ENCODE measurements around the gene BMAL1. TPM values are rescaled to one million over a fixed set of nuclear protein-coding genes. Genes with fewer than 3 reads are reported as not detected.
A peak's percentile ranks its signal among the peaks of the same experiment; 100 is the strongest.

BMAL1 gene
- total and polyA plus RNA-seq, 2 of the 4 experiments (the other 2 are of a cell fraction), result 8.8 to 9.9 TPM

DNA sequence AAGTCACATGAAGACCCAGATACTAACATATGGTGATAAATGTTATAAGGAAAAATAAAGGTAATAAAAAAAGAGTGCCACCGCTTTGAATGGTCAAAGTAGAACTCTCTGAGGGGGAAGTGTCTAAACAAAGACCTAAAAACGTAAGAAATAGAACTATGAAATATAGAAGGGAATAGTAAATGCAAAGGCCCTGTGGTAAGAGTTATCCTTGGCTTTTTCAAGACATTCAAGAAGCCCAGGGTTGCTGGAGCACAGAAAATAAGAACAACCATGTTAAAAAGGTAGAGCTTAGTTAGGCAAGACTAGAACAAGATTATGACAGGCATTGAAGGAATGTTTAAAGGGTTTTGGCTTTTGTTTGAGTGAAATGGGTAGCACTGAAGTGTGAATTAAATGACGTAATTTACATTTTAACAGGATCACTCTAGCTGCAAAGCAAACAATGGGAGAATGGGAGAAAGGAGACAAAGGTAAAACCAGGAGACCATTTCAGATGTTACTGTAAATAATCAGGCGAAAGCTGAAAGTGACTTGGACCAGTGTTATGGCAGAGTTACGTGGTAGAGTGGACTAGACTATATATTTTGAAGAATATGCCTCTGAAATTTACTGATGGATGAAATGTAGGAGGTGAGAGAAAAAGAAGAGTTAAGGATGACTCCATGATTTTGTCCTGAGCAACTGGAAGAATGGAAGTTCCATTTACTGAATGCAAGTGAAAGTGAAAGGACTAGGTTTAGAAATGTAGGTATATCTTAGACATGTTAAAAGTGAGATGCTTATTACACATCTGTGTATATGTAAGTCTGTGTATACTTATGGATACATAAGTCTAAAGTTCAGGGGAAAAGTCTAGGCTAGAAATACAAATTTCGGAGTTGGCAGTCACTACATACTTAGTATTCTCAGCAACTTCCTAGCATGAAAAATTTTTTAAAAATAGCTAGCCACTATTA, 156.9 kb downstream of the BMAL1 start:
- Histone ChIP-seq H3K9me3 (ENCODE audit: control insufficient read depth, insufficient read depth, low read length) (no peaks in the 10 kb centered on the region), H2AK9ac (replicated peaks; ENCODE audit: low read depth, low read length, poor library complexity) (no peak overlapping the region), H4K20me1 (ENCODE audit: insufficient read depth, low read length) (peaks cover 4% of the 10 kb centered on the region), H3K27me3 (ENCODE audit: control insufficient read depth, insufficient read depth, low read length) (no peaks in the 10 kb centered on the region), H3K4ac (ENCODE audit: low read depth, low read length) (no peak overlapping the region), H3K27ac (ENCODE audit: insufficient read depth, low read length) (no peak overlapping the region), H2BK120ac (ENCODE audit: low read depth, low read length) (no peak overlapping the region), H2BK15ac (ENCODE audit: low read depth, low read length) (no peak overlapping the region), H3K79me1 (ENCODE audit: low read depth in 1 of 2, low read length in 2 of 2) (peaks cover 22 to 26% of the 10 kb centered on the region in 2 experiments), H3K4me2 (ENCODE audit: low read depth, low read length) (peak overlapping the region; percentile 44; the same call in 1 of the 2 replicates), H3K9ac (ENCODE audit: low read depth, low read length) (no peak overlapping the region), H2AFZ (replicated peaks; ENCODE audit: low read length, poor library complexity) (no peak overlapping the region), H2BK5ac (ENCODE audit: low read depth, low read length, poor library complexity, severe bottlenecking) (no peak overlapping the region), H3K18ac (ENCODE audit: low read depth, low read length) (no peak overlapping the region), H3K23ac (ENCODE audit: low read depth, low read length) (no peak overlapping the region), H4K8ac (ENCODE audit: low read depth in 2 of 2, low read length in 2 of 2) (no peak overlapping the region), H3K4me1 (ENCODE audit: control insufficient read depth, insufficient read depth, low read length) (no peaks in the 10 kb centered on the region), H2AK5ac (ENCODE audit: low read depth, low read length) (no peak overlapping the region), H3K14ac (replicated peaks; ENCODE audit: low read depth, low read length) (no peak overlapping the region), H3K56ac (ENCODE audit: extremely low read depth, insufficient read depth, low read length) (no peak overlapping the region), H2BK20ac (ENCODE audit: low read depth, low read length) (no peak overlapping the region), H3K9me1 (ENCODE audit: insufficient read depth, low read length) (no peaks in the 10 kb centered on the region), H4K5ac (ENCODE audit: low read depth, low read length) (no peak overlapping the region), H3K36me3 (ENCODE audit: control insufficient read depth, insufficient read depth, low read length) (no peaks in the 10 kb centered on the region), H3K4me3 (ENCODE audit: insufficient read depth, low read depth, low read length) (no peak overlapping the region), H4K91ac (ENCODE audit: insufficient read depth, low read depth, low read length) (no peak overlapping the region)
- in situ Hi-C loops (cut with MboI; ENCODE audit: low sequenced_read_pairs) (no loop called here), dilution Hi-C loops (cut with HindIII; ENCODE audit: low sequenced_read_pairs, unreplicated experiment) (no loop called here), intact Hi-C loops (cut with micrococcal nuclease) (no loop called here)
- ChIA-PET POLR2A (ENCODE audit: unreplicated experiment) (no interaction called here), CTCF (no interaction called here)
- DNase-seq (peak; percentile 12), ATAC-seq (ENCODE audit: low read depth) (no peak)
- WGBS, 2 experiments (ENCODE audit: extremely low coverage in 2 of 2, insufficient read length in 1 of 2), result 100% methylated on average over 2 of the region's 6 CpGs; no CpG with 5 or more reads in 1 of the 2 experiments
- TF ChIP-seq MXI1 (IDR thresholded peaks at IDR 0.05; ENCODE audit: borderline replicate concordance, low read depth, low read length) (no peak), RCOR1 (IDR thresholded peaks at IDR 0.05; ENCODE audit: insufficient replicate concordance, low read length) (no peak), BHLHE40 (IDR thresholded peaks at IDR 0.05; ENCODE audit: low read depth, low read length) (no peak), CEBPB (IDR thresholded peaks at IDR 0.05; ENCODE audit: low read depth, low read length) (no peak), MAFK (IDR thresholded peaks at IDR 0.05; ENCODE audit: low read depth, low read length) (no peak), FOS (IDR thresholded peaks at IDR 0.05; ENCODE audit: low read depth, low read length) (no peak), POLR2A (IDR thresholded peaks at IDR 0.05; ENCODE audit: low read depth, low read length) (no peak), NFE2L2 (IDR thresholded peaks at IDR 0.05; ENCODE audit: low read depth, low read length) (no peak), CHD1 (IDR thresholded peaks at IDR 0.05; ENCODE audit: low read depth, low read length) (no peak)
- TF ChIP-seq, protein P1, sequence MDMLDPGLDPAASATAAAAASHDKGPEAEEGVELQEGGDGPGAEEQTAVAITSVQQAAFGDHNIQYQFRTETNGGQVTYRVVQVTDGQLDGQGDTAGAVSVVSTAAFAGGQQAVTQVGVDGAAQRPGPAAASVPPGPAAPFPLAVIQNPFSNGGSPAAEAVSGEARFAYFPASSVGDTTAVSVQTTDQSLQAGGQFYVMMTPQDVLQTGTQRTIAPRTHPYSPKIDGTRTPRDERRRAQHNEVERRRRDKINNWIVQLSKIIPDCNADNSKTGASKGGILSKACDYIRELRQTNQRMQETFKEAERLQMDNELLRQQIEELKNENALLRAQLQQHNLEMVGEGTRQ (IDR thresholded peaks at IDR 0.05; ENCODE audit: low read depth, low read length), result no peak
- TF ChIP-seq, protein P2, sequence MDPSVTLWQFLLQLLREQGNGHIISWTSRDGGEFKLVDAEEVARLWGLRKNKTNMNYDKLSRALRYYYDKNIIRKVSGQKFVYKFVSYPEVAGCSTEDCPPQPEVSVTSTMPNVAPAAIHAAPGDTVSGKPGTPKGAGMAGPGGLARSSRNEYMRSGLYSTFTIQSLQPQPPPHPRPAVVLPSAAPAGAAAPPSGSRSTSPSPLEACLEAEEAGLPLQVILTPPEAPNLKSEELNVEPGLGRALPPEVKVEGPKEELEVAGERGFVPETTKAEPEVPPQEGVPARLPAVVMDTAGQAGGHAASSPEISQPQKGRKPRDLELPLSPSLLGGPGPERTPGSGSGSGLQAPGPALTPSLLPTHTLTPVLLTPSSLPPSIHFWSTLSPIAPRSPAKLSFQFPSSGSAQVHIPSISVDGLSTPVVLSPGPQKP (IDR thresholded peaks at IDR 0.05; ENCODE audit: borderline replicate concordance, low read depth, low read length), result no peak
- TF ChIP-seq, protein P3, sequence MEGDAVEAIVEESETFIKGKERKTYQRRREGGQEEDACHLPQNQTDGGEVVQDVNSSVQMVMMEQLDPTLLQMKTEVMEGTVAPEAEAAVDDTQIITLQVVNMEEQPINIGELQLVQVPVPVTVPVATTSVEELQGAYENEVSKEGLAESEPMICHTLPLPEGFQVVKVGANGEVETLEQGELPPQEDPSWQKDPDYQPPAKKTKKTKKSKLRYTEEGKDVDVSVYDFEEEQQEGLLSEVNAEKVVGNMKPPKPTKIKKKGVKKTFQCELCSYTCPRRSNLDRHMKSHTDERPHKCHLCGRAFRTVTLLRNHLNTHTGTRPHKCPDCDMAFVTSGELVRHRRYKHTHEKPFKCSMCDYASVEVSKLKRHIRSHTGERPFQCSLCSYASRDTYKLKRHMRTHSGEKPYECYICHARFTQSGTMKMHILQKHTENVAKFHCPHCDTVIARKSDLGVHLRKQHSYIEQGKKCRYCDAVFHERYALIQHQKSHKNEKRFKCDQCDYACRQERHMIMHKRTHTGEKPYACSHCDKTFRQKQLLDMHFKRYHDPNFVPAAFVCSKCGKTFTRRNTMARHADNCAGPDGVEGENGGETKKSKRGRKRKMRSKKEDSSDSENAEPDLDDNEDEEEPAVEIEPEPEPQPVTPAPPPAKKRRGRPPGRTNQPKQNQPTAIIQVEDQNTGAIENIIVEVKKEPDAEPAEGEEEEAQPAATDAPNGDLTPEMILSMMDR (conservative IDR thresholded peaks at IDR 0.05; ENCODE audit: low read depth, low read length), result no peak
- no TSS peak for BruUV-seq (replicated peaks)

All from IMR-90 (cell line).